ENCODE measurements around the gene UBE2I.
A peak's percentile ranks its signal among the peaks of the same experiment; 100 is the strongest.
"Not testable (repeated sequence)": the region's sequence is repeated elsewhere in the genome, so short reads cannot be mapped to it uniquely, and the experiment has no call there.

The UBE2I gene

DNA sequence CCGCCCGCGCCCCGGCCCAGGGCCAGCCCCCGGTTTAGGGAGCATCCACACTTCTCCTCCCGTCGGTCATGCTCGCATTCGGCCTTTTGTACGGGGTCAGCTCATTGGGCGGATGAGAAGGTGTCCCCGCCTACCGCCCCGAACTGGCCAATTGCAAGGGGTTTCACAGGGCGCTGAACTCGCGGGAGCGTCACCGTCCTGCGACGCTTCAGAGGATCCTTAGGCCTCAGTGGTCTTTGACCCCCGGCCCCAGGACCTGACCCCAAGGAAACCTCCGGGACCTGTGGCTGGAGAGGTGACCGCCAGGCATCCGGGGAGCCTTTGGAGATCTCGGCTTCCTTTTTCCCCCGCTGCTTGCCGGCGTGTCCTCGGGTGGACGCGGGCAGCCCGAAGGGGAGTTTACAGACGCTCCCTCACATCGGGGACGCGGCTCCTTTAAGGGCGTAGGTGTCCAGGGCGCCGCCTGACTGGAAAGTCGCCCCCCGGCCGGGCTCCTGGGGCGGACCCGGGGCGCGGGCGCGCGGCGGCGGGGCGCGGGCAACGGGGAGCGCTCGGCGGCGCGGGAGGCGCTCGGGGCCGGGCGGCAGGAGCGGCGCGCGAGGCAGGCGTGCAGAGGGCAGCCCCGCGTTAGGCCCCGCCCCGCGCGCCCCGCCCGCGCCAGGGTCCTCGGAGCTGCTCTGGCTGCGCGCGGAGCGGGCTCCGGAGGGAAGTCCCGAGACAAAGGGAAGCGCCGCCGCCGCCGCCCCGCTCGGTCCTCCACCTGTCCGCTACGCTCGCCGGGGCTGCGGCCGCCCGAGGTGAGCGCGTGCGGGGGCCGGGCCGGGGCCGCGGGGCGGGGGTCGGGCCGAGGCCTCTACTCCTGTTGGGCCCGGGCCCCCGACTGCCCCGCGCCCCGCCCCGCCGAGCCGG lies at the start of gene UBE2I:
Gene UBE2I, plus strand, starts transcription at position 660 of the 909 bp plus-strand sequence. CDS start 4,395 bp downstream, outside the sequence.
- DNase-seq (ENCODE audit: low read depth, low spot score): peak; percentile 100

DNA sequence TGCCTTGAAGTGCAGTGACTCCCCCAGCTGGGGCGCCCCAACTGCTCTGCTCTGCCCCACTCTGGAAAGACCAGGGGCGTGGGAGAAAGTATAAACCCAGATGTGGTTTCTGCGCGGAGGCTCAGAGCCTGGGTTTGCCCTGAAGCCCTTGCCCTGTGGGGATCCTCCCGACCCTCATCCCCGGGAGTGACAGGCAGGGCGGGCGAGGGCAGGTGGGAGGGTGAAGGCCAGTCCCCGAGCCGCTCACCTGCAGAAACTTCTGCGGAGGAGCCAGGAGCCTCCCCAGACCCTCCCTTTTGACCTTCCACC lies 49.7 kb upstream of the UBE2I start:
- DNase-seq (ENCODE audit: low read depth, low spot score): no peak

DNA sequence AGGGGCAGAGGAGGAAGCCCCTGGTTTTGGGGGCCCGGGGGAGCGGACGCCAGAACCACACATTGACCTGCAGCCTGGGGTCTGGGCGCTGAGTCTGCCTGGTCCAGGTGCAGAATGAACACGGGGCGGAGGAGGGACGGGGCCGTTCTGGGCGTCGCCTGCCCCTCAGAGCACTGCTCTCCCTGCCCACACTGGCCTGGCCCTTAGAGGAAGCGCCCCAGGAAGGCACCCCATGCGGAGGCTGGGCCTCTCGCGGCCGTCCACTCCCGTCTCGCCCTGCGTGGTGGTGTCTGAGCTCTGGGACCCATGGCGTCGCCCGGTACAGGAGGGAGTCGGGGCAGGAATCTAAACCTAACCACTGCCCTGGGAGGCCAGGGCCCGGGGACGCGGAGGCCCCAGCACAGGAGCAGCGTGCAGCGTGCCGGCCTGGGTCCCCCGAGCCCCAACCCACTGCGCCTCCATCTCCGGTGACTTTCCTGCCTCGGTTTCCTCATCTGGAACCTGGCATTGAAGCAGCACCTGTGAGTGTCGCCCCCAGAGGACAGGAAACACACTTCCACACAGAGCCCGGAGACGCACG lies 49.2 kb upstream of the UBE2I start:
- DNase-seq (ENCODE audit: low read depth, low spot score): no peak

DNA sequence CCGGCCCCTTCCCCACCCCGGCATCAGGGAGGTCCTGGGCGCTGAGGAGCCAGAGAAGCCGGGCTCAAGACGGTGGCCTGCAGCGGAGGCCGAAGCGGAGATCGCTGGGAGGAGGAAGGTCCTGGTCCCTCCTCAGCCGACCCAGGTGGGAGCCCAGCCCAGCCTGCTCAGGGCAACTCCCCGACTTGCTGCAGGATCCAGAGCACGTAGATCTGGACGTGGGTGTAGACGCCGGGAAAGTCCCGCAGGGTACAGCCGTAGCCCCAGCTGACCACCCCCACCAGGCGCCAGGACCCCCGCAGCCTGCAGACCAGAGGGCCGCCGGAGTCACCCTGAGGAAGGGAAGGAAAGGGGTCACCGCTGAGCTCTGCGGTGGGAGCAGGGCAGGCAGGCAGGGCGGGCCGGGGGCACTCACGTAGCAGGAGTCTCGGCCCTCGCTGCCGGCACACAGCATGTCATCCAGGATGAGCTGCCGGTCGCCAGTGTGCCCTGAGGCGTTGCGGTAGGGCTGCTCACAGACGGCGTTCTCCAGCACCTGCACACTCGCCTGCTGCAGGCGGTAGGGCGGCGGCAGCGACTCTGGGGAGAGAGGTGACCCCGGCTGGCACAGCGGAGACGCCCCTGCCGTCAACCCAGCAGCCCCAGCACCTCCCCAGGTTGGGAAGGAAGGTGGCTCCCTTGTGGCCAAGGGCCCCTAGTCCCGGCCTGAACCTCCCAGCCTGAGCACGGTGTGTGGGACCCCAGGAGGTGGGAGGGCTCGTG lies 48.1 kb upstream of the UBE2I start:
- no peak for DNase-seq (ENCODE audit: low read depth, low spot score)

DNA sequence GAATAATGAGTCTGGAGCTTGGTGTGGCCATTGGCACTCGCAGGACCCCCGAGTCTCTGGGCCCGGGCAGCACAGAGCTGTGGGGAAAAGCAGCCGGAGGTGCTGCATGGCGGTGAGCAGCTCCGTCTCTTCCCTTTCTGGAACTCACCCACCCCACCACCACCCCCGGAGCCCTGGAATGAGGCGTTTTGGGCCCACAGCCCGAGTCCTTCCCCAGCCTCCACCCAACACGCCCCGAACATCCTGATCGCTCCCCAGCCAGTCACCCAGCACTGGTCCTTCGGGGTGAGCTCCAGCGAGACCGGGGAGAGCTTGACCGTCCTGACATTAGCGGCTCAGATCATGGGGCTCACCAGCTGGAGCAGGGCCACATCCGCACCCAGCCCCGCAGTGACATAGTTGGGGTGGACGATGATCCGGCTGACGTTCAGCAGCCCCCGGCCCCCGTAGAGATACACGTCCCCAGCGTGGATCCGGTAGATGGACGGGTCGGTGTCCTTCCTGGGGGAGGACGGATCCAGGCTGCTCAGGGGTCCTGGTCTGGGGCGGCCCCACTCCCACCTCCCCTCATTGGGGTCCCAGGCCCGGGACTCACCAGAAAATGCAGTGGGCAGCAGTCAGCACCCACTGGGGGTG lies 47.1 kb upstream of the UBE2I start:
- no peak for DNase-seq (ENCODE audit: low read depth, low spot score)

DNA sequence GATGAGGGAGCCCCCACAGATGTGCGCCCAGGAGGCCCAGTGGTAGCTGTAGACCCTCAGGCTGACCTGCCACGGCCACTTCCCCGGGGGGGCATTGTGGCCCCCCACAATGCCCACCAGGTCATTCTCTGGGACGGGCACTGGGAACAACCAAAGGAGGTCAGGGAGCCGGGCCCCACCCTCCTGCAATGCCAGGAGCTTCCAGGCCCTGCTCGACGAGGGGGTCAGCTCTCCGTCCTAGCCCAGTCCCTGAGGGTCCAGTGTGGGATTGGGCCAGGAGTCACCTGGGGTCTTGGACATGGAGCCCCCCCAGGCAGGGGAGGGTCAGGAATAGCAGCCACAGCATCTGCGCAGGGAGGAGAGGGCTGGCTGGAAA lies 46.6 kb upstream of the UBE2I start:
- DNase-seq (ENCODE audit: low read depth, low spot score): no peak

DNA sequence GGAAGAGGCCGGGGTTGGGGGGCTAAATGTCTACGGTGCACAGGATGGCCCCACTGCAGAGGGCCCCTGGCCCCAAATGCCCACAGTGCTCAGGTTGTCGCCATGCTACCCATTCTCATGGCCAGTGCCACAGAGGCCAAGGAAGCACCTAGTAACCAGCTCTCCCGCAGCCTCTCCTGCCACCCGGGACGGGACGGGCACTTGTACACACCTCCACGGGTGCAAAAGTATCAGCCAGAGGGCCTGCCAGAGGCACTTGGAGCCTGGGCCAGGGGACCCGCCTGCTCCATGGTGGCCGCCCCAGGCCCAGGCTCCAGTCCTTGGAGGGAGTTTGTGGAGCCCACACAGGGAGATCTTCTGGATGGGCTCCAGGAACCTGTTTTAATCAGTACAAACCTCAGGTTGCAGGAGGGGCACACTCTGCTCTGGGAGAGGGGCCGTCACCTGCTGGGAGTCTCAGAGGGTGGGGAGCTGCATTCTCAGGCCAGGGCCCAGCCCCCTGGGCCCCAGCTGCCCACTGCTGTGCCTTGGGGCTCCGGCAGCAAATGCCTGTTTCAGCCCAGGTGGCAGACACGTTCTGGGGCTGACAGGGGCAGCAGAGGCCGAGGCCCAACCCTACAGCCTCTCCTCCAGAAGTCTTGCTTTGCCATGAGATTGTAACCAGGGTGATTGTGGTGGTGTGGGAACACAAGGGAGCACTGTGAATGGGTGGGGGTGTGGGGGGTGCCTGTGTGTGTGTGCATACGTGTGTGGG lies 45.7 kb upstream of the UBE2I start:
- DNase-seq (ENCODE audit: low read depth, low spot score): no peak

DNA sequence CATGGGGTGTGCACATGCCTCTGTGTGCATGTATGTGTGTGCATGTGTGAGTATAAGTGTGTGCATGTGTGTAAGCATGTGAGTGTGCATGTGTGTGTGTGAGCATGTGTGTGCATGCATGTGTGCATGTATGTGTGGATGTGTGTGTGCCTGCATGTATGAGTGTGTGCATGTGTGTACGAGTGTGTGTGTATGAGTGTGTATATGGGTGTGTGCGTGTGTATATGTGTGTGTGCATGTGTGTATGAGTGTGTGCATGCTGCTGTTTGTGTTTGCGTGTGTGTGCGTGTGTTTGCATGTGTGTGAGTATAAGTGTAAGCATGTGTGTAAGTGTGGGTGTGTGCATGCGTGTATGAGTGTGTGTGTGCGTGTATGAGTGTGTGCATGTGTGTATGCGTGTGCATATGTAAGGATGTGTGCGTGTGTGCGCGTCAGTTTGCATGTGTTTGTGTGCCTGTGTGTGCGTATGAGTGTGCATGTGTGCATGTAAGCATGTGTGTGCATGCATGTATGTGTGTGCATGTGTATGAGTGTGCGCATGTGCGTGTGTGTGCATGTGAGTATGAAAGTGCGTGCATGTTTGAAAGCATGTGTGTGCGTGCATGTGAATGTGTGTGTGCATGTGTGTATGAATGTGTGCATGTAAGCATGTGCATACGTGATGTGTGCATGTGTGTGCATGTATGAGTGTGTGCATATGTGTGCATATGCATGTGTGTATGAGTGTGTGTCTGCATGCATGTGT lies 44.9 kb upstream of the UBE2I start:
- DNase-seq (ENCODE audit: low read depth, low spot score): no peak

DNA sequence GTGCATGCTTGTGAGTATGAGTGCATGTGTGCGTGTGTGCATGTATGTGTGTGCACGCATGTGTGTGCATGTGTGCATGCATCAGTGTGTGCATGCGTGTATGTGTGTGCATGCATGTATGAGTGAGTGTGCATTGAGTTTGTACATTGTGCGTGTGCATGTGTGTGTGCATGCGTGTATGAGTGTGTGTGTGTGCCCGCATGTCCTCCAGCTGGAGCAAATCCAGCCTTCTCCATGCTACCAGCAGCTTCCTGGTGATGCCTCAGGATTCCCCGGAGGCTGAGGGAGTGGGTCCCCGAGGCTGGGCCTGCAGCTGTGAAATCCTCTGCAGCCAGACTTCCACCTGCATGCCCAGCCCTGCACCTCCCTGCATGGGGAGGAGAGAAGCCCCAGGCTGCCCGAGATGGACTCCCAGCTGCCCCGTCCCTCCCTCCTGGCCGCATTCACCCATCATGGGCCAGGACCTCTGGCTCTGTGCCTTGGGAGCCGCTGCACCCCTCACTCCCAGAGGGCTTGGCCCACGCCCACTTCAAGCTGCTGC lies 44.3 kb upstream of the UBE2I start:
- no peak for DNase-seq (ENCODE audit: low read depth, low spot score)

DNA sequence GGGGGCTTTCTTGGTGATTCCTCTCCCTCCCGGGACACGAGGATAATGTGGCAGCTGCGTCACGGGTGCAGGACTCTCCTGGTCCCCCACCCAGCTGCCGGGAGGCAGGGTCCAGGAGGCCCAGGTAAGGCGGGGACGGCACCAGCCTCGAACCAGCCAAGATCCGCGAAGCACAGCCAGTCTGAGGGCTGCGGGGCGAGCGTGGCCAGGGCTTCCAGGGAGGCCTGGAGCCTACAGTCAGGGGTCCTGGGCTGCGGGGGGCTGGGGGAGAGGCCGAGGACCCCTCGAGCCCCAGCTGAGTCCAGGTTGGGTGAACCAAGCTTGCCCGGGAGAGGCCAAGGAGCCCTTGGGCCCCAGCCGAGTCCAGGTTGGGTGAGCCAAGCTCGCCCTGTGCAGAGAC lies 43.6 kb upstream of the UBE2I start:
- DNase-seq (ENCODE audit: low read depth, low spot score): no peak

DNA sequence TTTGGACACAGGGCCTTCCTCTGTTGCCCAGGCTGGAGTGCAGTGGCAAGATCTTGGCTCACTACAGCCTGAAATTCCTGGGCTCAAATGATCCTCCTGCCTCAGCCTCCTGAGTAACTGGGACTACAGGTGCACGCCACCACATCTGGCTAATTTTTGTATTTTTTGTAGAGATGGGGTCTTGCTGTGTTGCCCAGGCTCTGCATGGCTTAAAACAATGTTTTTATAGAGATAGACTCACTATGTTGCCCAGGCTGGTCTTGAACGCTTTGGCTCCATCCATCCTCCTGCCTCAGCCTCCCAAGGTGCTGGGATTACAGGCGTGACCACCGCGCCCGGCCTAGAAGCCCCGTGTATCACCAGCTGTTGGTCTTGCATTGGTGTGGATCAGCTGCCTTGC lies 40.0 kb upstream of the UBE2I start:
- DNase-seq (ENCODE audit: low read depth, low spot score): not testable (repeated sequence)

DNA sequence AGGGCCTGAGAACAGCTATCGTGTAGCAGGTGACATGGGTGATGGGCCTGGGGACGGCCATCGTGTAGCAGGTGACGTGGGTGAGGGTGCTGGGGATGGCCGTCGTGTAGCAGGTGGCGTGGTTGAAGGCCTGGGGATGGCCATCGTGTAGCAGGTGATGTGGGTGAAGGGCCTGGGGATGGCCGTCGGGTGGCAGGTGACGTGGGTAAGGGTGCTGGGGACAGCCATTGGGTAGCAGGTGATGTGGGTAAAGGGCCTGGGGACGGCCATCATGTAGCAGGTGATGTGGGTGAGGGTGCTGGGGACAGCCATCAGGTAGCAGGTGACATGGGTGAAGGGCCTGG lies 38.1 kb upstream of the UBE2I start:
- no peak for DNase-seq (ENCODE audit: low read depth, low spot score)

DNA sequence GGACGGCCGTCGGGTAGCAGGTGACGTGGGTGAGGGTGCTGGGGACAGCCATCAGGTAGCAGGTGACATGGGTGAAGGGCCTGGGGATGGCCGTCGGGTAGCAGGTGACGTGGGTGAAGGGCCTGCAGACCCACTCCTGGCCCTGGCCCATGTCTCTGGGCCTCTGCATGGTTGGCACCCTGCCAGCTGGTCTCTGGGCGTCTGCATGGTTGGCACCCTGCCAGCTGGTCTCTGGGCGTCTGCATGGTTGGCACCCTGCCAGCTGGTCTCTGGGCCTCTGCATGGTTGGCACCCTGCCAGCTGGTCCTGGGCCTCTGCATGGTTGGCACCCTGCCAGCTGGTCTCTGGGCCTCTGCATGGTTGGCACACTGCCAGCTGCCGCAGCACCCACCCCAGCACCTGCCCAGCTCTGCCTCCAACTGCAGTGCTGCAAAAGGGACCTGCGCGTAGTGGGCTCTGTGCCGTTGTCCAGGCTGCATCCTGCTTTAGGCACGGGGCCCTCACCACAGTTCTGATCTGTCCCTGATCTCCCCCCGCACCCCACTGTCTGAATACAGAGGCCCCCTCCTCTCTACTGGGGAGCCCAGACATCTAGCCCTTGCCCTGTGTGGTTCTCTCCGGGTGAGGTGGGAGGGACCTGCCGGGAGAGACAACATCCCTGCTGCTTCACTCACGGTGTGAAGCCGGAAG lies 37.6 kb upstream of the UBE2I start:
- DNase-seq (ENCODE audit: low read depth, low spot score): peak; percentile 66

DNA sequence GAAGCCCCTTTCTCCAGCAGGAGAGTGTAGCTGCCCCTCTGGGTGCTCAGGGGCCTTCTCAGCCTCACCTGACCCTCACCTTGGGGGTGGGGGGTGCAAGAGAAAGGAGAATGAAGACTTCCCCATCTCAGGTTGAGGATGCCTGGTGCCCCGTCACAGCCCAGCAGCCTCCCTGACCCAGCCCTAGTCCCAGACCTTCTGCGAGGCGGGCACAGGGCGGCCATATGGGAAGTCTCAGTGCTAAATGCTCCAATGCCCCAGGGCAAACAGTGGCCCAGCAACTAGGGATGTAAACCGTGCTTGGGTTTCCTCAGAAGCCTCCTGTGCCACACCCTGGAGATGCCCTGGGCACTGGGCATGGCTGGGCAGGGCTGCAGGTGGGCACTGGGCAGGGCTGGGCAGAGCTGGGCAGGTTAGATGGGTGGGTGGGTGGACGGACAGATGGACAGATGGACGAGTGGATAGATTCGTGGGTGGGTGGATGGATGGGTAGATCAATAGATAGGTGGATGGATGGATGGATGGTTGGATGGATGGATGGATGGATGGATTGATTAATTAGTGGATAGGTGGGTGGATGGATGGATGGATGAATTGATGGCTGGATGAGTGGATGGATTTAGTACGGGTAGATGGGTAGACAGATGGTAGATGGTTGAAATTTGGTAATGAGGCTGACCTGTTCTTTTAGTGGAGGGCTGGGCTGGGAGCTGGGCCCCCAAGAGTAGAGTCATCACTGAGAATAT lies 36.8 kb upstream of the UBE2I start:
- no peak for DNase-seq (ENCODE audit: low read depth, low spot score)

DNA sequence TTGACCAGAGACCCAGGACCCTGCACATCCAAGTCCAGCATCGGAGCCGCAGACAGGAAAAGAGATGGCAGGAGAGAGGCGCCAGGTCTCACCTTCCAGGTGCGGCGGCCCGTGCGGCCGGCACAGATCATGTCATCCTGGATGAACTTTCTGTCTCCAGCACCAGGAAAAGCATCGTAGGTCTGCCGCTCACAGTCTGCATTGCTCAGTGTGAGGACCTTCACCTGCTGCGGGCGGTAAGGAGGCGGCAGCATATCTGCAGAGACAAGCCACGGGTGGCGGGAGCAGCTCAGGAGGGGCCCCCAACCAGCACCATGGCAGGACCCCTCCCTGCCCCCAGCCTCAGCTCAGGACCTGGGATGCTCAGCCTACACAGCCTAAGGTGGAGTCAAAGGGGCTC lies 35.6 kb upstream of the UBE2I start:
- DNase-seq (ENCODE audit: low read depth, low spot score): no peak

DNA sequence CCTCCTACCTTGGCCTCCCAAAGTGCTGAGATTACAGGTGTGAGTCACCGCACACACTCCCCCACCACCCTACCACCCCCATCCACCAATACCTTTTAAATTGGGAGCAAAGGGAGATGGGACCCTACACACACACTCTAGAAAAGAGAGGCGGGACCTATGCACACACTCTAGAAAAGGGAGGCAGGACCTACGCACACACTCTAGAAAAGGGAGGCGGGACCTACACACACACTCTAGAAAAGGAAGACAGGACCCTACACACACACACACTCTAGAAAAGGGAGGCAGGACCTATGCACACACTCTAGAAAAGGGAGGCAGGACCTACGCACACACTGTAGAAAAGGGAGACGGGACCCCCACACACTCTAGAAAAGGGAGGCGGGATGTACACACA lies 34.7 kb upstream of the UBE2I start:
- no peak for DNase-seq (ENCODE audit: low read depth, low spot score)

DNA sequence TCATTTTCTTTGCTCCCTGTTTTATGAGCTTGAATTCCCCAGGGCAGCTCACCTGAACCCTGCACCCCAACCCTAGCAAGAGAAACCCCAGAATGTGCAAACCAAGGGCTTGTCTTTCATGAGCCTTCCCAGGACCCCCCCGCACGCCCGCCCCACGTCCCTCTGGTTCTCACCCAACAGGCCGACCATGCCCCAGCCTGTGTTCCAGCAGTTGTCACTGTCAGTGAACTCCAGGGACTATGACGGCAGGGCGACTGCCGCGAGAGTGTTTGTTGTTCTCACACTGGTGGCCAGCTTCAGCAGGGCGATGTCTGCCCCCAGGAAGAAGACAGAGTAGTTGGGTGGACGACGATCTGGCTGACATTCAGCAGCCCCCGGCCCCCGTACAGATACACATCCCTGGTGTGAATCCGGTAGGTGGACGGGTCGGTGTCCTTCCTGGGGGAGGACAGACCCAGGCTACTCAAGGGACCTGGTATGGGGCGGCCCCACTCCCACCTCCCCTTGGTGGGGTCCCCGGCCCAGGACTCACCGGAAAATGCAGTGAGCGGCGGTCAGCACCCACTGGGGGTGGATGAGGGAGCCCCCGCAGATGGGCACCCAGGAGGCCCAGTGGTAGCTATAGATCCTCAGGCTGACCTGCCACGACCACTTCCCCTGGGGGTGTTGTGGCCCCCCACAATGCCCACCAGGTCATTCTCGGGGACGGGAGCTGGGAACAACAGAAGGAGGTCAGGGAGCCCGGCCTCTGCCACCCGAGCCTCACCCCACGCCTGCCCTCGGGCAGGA lies 33.5 kb upstream of the UBE2I start:
- no peak for DNase-seq (ENCODE audit: low read depth, low spot score)

DNA sequence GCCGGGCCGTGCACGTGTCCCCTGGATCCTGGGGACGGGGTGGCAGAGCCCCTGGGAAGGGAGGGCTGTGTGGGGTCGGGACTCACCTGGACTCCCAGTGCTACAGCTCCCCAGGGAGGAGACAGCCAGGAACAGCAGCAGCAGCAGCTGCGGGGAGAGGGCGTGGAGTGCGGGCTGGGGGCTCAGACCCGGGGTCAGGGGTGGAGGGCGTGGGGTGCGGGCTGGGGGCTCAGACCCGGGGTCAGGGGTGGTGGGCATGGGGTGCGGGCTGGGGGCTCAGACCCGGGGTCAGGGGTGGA lies 32.9 kb upstream of the UBE2I start:
- DNase-seq (ENCODE audit: low read depth, low spot score): no peak

DNA sequence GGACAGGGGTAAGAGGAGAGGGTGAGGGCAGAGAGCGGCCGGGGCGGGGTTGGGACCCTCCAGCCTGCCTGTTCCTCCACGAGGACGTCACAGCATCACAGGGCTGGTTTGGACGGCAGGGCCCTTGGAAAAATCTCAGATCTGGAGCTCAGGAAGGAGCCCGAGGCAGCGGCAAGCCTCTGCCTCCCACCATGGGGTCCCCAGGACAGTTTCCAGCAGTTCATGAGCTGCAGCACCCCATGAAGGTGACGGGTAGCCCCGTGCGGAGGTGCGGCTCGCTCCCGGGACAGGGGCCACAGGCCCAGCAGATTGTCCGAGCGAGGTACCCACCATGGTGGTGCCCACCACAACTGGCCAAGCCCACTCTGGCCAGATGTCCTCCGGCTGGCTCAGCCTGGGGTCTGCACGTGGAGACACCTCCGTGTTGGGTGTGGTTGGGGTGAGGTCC lies 32.3 kb upstream of the UBE2I start:
- no peak for DNase-seq (ENCODE audit: low read depth, low spot score)

Measured in astrocyte of the hippocampus (primary cell).